NOMO-1 treated with dmso at 0.1 percent for 144 hours (cell line): Measurements from ENCODE around the gene MROH8.
"Not testable (repeated sequence)": the region's sequence is repeated elsewhere in the genome, so short reads cannot be mapped to it uniquely, and the experiment has no call there.

Experiments used
- DNase-seq: peaks from one replicate; lab custom pipeline; 2025; ENCODE audit not compliant: unreplicated experiment; lab: John Stamatoyannopoulos, UW

Gene MROH8

GRCh38 chr20:37095599-37096414 lies 83.5 kb downstream of the MROH8 start, which contains the start of gene RBL1:
Gene RBL1 (minus strand): TSS chr20:37095997. CDS start chr20:37095928, 69 bp downstream.
- DNase-seq = peak; percentile 86

GRCh38 chr20:37095108-37095598 lies 84.2 kb downstream of the MROH8 start:
- DNase-seq = peak; percentile 54

- DNase-seq = no peak
Measured at GRCh38 chr20:37090407-37090806, 88.9 kb downstream of the MROH8 start.

DNA sequence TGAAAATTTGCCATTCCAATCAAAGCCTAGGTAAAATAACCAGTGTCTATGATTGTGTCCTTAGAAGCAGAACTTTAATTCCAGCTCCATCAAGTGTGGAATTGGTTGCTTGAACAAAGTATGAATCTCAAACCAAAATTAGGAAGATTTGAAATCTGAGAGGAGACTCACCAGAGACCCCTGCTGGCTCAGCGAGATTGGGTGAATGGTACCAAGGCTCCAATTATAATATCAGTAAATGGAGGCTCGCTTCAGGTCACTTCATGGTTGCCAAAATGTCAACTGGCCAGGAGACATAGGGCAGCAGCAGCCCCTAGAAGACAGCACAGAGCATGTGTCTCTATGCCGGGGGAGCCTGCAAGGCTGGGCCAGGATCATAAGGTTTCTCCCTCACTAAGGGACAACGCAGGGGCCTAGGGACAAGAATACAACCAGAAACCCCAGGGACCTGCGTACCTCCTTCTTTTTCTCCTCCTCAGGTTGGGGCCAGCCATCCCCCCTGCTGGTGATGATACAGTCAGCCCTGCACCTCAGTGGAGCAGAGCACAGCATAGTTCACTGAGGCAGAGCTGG lies 97.5 kb downstream of the MROH8 start:
- DNase-seq = no peak

- DNase-seq = no peak
Measured at GRCh38 chr20:37077009-37077408, 102.3 kb downstream of the MROH8 start.

GRCh38 chr20:37075932-37076685 lies 103.2 kb downstream of the MROH8 start:
- no peak for DNase-seq

DNA sequence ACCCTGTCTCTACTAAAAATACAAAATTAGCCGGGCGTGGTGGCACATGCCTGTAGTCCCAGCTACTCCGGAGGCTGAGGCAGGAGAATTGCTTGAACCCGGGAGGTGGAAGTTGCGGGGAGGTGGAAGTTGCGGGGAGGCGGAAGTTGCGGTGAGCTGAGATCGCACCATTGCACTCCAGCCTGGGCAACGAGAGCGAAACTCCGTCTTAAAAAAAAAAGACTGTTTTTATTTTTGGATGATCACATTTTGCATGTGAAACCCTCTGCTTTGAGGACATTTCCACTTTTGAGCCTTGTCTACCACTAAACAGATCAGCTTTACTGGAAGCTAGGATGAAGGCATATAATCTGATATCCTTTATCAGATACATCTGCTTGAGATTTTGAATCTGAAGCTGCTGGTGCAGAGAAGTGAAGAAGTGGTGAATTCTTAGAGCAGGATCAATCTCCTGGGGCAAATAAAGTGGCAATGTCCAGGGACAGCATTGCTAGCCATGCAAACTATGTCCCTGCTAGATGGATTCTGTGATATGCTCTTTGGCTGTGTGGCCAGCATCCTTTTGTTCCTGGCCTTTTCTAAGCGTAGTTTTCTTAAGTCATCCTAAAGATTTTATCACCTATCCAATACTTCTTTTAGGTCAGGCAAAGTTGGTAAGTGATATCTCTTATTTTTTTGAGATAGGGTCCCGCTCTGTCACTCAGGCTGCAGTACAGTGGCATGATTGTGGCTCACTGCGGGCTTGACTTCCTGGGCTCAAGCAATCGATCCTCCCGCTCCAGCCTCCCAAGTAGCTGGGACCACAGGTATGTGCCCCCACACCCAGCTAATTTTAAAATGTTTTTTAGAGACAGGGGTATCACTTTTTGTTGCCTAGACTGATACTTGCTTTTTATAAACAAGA lies 106.8 kb downstream of the MROH8 start:
- no peak for DNase-seq

DNA sequence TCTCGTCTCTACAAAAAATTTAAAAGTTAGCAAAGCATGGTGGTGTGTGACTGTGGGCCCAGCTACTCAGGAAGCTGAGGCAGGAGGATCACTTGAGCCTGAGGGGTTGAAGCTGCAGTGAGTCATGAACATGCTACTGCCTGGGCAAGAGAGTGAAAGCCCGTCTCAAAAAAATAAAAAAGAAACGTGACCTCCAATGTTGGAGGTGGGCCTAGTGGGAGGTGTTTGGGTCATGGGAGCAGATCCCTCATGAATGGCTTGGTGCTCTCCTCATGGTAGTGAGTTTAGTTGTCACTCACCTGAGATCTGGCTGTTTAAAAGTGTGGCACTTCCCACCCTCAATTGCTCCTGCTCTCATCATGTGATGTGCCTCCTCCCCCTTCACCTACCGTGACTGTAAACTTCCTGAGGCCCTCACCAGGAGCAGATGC lies 107.9 kb downstream of the MROH8 start:
- DNase-seq = no peak

DNA sequence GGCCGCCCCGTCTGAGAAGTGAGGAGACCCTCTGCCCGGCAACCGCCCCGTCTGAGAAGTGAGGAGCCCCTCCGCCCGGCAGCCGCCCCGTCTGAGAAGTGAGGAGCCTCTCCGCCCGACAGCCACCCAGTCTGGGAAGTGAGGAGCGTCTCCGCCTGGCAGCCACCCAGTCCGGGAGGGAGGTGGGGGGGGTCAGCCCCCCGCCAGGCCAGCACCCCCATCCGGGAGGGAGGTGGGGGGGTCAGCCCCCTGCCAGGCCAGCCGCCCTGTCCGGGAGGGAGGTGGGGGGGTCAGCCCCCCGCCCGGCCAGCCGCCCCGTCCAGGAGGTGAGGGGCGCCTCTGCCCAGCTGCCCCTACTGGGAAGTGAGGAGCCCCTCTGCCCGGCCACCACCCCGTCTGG lies 109.8 kb downstream of the MROH8 start:
- DNase-seq = not testable (repeated sequence)

DNA sequence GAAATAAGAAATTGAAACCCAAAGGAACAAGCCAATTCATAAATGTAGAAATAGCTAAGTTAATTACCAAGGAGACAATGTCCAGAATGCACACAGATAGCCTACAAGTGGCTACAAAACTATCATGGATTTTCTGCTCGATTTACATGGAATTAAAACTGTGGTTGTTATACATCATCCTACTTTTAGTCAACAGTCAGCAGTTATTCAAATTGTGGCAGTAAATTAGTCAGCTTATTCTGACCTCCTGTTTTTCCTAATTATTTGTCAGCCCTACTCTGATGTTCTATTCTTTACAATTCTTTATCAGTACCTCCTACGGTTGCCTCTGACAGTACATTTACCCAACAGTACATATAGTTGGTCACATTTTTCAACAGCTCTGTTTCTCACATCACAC lies 113.2 kb downstream of the MROH8 start:
- no peak for DNase-seq

DNA sequence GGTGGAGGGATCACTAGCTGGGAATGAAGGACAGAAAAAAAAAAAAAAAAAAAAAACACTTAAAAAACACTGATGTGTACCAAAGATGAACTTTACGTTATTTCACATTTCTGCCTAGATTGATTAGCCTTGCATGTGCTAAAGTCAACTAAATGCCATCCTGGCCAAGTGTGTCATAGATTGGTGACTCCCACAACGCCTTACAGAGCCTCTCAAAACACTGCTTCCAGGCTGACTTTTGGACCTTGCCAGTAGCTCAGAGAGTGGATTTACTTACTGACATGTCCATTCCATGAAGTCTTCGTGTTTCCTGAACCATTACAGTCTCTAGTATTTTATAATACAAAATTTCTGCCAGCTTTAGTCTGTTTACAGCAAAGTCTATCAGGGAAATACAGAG lies 124.1 kb downstream of the MROH8 start:
- no peak for DNase-seq

DNA sequence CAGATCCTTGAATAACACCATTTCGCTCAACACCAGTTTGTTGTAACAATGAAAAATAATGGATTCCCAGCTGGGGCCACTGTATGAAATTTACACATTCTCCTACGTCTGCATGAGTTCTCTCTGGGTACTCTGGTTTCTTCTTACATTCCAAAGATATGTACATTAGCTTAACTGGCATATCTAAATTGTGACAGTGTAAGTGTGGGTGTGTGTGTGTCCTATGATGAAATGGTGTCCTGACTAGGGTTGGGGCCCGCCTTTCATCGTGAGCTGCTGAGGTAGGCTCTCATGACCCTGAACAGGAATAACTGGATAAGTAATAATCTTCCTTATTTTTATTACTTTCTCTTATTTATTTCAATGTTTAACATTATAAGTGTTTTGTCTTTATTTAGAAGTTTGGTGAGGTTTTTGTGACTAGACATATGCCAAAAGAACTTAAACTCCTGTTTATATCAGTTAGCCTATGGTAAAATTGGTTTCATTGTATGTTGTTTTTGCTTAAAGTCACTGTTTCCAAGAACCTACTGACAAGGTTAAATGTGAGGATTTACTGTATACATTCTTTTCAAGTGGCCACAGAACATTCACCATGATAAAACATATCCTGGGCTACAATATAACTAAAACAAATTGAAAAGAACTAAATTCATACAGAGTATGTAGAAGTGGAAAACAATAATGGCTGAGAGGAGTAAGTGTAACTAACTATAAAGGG lies 126.0 kb downstream of the MROH8 start:
- no peak for DNase-seq
